HL-60 (cell line): ENCODE data around the gene RAB36.
A peak's percentile ranks its signal among the peaks of the same experiment; 100 is the strongest.

Experiments used
- DNase-seq, 2 experiments: peaks; one replicate each; pipeline ENCODE4 v3.0.0-alpha.2; 2010 to 2020; ENCODE audit warnings: low read depth in 1 of 2, low spot score in 1 of 2
- H3K27ac ChIP-seq: fragments of 250-450 bp; sonication (Bioruptor Pico); replicated peaks from 2 replicates; pipeline ENCODE4 v1.5.1; 2020; ENCODE audit warnings: mild to moderate bottlenecking, moderate library complexity
- H3K27me3 ChIP-seq: fragments of 250-450 bp; sonication (Bioruptor Pico); 2 replicates; pipeline ENCODE4 v1.5.1; 2021; ENCODE audit warnings: mild to moderate bottlenecking, moderate library complexity; ENCODE audit not compliant: insufficient read depth, poor library complexity, severe bottlenecking
- H3K4me3 ChIP-seq: replicated peaks from 2 replicates; pipeline ENCODE4 v1.5.1; 2011; ENCODE audit warnings: mild to moderate bottlenecking, control low read depth, low read length; ENCODE audit not compliant: insufficient read depth
- GABPA ChIP-seq: IDR thresholded peaks from 2 replicates; pipeline ENCODE4 v1.6.1; 2012; ENCODE audit warnings: low read depth
- POLR2AphosphoS5 ChIP-seq: IDR thresholded peaks from 2 replicates; pipeline ENCODE4 v1.6.1; 2012; ENCODE audit warnings: low read depth
- REST ChIP-seq: IDR thresholded peaks from 2 replicates; pipeline ENCODE4 v1.6.1; 2012; ENCODE audit warnings: low read depth; ENCODE audit not compliant: insufficient replicate concordance
- SPI1 ChIP-seq: IDR thresholded peaks from 2 replicates; pipeline ENCODE4 v1.6.1; 2012; ENCODE audit warnings: low read depth, mild to moderate bottlenecking, borderline replicate concordance
- TF ChIP-seq, protein P1 (sequence below): IDR thresholded peaks from one replicate; pipeline ENCODE4 v1.5.1; 2011; ENCODE audit warnings: low read length, control low read depth, inconsistent platforms; ENCODE audit not compliant: insufficient read depth

The RAB36 gene

GRCh38 chr22:23196165-23196564 is 50.9 kb downstream of the RAB36 start:
- Histone ChIP-seq H3K4me3 (no peak overlapping the region), H3K27me3 (no peaks in the 10 kb centered on the region), H3K27ac (no peak overlapping the region)
- TF ChIP-seq GABPA: no peak
- no peak for TF ChIP-seq SPI1
- no peak for TF ChIP-seq POLR2AphosphoS5
- no peak for TF ChIP-seq REST
- no peak for DNase-seq

DNA sequence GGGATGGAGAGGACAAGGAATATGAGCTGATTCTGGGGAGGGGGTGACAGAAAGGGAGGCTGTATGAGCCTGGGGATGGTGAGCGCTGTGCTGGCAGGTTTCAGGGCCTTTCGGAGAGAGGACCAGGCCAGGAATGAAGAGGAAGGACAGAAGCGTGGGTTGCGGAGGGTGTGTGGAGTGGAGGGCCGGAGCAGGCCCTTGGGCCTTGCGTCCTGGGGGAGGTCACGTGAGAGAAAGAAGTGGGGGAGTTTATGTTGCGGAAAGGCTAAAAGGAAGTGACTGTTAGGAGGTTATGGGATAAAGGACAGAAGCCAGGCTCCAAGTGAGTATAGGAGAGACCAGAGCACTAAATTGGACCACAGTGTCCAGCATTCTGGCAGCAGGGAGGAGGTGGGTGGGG is 52.6 kb downstream of the RAB36 start:
- no peak for TF ChIP-seq REST
- TF ChIP-seq, protein P1, sequence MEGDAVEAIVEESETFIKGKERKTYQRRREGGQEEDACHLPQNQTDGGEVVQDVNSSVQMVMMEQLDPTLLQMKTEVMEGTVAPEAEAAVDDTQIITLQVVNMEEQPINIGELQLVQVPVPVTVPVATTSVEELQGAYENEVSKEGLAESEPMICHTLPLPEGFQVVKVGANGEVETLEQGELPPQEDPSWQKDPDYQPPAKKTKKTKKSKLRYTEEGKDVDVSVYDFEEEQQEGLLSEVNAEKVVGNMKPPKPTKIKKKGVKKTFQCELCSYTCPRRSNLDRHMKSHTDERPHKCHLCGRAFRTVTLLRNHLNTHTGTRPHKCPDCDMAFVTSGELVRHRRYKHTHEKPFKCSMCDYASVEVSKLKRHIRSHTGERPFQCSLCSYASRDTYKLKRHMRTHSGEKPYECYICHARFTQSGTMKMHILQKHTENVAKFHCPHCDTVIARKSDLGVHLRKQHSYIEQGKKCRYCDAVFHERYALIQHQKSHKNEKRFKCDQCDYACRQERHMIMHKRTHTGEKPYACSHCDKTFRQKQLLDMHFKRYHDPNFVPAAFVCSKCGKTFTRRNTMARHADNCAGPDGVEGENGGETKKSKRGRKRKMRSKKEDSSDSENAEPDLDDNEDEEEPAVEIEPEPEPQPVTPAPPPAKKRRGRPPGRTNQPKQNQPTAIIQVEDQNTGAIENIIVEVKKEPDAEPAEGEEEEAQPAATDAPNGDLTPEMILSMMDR: no peak
- peak; percentile 66 for TF ChIP-seq SPI1
- TF ChIP-seq POLR2AphosphoS5: peak; percentile 47; the same call in 1 of the 2 replicates
- no peak for TF ChIP-seq GABPA
- Histone ChIP-seq H3K27ac (peak overlapping the region; percentile 76), H3K27me3 (no peaks in the 10 kb centered on the region), H3K4me3 (peak overlapping the region; percentile 27)
- DNase-seq: peak; percentile 78 to 80

DNA sequence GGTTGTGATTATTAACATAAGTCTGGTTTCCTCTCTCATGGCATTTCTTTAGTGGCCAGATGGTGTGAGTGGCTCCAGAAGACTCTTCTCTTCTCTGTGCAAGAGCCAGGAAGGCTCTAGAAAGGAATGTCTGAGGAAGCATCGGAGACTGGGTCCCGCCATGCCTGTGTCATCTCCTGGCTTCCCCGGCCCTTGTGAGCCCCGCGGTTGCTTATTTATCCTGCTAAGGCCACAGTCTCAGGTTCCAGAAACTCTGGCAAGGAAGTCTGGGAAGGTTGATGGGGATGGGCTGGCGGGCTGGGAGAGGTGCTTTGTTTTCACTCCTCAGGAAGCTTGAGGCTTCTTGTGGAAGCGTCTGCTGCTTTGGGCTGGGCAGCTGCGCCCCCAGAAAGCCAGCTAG is 53.9 kb downstream of the RAB36 start:
- Histone ChIP-seq H3K27me3 (no peaks in the 10 kb centered on the region), H3K27ac (peak overlapping the region; percentile 76; the same call in 1 of the 2 replicates), H3K4me3 (no peak overlapping the region)
- TF ChIP-seq, protein P1: no peak
- TF ChIP-seq GABPA (no peak), POLR2AphosphoS5 (no peak), REST (no peak), SPI1 (no peak)
- DNase-seq: no peak

DNA sequence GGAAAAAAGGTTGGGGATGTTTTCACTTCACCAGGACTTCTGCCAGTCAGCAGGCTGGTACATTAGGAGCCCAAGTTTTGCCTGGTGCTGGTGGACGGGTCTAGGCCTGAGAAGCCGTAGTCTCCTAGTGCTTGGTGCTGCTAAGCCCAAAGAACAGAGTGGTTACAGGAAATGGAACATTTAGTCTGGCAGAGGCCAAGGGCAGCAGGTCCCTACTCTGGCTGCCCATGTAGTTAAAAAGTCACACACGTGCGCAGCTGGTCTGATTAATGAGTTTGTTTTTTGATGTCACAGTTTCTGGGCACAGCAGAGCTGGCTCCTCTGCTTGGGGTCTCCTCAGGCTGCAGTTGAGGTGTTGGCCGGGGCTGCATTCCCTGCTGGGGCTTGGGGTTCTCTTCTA is 55.6 kb downstream of the RAB36 start:
- no peak for DNase-seq
- TF ChIP-seq REST: no peak
- Histone ChIP-seq H3K27ac (peak overlapping the region; percentile 12; the same call in 1 of the 2 replicates), H3K27me3 (no peaks in the 10 kb centered on the region), H3K4me3 (no peak overlapping the region)
